Prostate gland (tissue), 2 donors: Measurements from ENCODE around the gene MBP. TPM values are rescaled to one million over a fixed set of nuclear protein-coding genes. Genes with fewer than 3 reads are reported as not detected.

Experiments used
- DNase-seq: peaks from one replicate; pipeline ENCODE4 v3.0.0-alpha.2; 2019; ENCODE audit warnings: low spot score
- H3K27ac ChIP-seq, 2 donors: fragments of 200-600 bp; sonication (generic); 2 replicates each; pipeline ENCODE4 v1.5.1; 2017 to 2019
- H3K27me3 ChIP-seq: fragments of 200-600 bp; sonication (generic); replicated peaks from 2 replicates; pipeline ENCODE4 v1.5.1; 2019; ENCODE audit not compliant: insufficient read depth
- H3K36me3 ChIP-seq, 2 donors: fragments of 200-600 bp; sonication (generic); 1 replicate in 1 of 2; 2 replicates in 1 of 2; pipeline versions ENCODE4 v1.5.1 to v1.8.1; 2017 to 2019
- H3K4me1 ChIP-seq: fragments of 200-600 bp; sonication (generic); replicated peaks from 2 replicates; pipeline ENCODE4 v1.5.1; 2019
- H3K4me3 ChIP-seq, 2 donors: fragments of 200-600 bp; sonication (generic); 2 replicates each; pipeline ENCODE4 v1.5.1; 2017 to 2019
- H3K9me3 ChIP-seq: fragments of 200-600 bp; sonication (generic); 2 replicates; pipeline ENCODE4 v1.5.1; 2017
- POLR2A ChIP-seq: fragments of 450-650 bp; IDR thresholded peaks from one replicate; pipeline ENCODE4 v1.6.1; 2016; ENCODE audit warnings: antibody characterized with exemption, mild to moderate bottlenecking
- POLR2AphosphoS5 ChIP-seq: sonication (generic); formaldehyde crosslinking; IDR thresholded peaks from one replicate; pipeline ENCODE4 v1.6.1; 2017; ENCODE audit warnings: antibody characterized with exemption
- WGBS: methylation state at CpG from one replicate; pipeline ENCODE4 v1.1.5; 2018; 5-methylcytosine and 5-hydroxymethylcytosine counted together
- intact Hi-C: fragments of 100-400 bp; cut with DNase I; formaldehyde crosslinking; loops from one replicate; pipeline ENCODE4 v1.14.2; 2022
- total RNA-seq, 2 donors: library from RNA; depleted of rRNA; stranded (reverse); fragments of >200 nt; gene quantifications; one replicate each; pipeline ENCODE4 v1.1.0, GENCODE V29; 2016
- TF ChIP-seq, protein P1 (sequence below), 4 experiments: fragments of 200-600 bp in 2 of 4; fragments of 450-650 bp in 2 of 4; sonication (generic) in 2 of 4; IDR thresholded peaks; 1 replicate in 3 of 4; 2 replicates in 1 of 4; pipeline ENCODE4 v1.5.1; 2016 to 2019; ENCODE audit warnings: antibody characterized with exemption in 4 of 4, mild to moderate bottlenecking in 2 of 4, moderate library complexity in 2 of 4

MBP gene
- total RNA-seq, 2 donors from 2014 or later = 19.8 to 43.5 TPM

DNA sequence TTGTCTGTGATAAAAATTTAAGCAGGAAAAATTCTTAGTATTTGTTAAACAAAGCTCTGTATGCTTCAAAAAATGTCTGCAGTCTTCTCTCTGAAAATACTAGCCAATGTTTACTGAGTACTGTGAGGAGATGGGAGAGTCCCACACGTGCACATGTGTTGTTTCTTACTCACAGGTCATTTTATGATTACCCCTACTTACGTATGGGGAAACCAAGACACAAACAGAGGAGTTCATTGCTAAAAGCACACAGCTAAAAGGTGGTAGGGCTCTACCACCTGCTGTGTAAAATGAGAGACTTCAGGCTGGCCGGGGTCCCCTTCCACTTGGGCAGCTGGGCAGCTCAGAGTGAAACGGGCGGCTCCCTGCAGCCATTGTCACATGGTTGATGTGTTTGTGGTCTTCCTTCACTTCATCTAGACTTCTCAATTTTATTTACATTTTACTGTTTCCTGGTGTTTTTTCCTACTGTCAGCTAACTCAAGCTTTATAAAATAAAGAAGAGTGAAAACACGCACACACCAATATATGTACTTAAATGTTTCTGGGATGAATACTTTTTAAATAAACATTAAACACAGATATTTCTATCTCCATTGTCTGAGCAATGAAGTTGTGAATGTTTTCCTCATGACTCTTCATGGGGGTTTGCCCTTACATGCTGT is 71.2 kb downstream of the MBP start:
- H3K4me3 ChIP-seq = no peak overlapping the region
- no peaks in the 10 kb centered on the region for H3K9me3 ChIP-seq
- no peaks in the 10 kb centered on the region for H3K36me3 ChIP-seq
- H3K4me1 ChIP-seq = no peaks in the 10 kb centered on the region
- no peak overlapping the region for H3K27ac ChIP-seq
- no peaks in the 10 kb centered on the region for H3K27me3 ChIP-seq
- intact Hi-C loops = no loop called here
- TF ChIP-seq POLR2A (no peak), POLR2AphosphoS5 (no peak)
- TF ChIP-seq, protein P1, sequence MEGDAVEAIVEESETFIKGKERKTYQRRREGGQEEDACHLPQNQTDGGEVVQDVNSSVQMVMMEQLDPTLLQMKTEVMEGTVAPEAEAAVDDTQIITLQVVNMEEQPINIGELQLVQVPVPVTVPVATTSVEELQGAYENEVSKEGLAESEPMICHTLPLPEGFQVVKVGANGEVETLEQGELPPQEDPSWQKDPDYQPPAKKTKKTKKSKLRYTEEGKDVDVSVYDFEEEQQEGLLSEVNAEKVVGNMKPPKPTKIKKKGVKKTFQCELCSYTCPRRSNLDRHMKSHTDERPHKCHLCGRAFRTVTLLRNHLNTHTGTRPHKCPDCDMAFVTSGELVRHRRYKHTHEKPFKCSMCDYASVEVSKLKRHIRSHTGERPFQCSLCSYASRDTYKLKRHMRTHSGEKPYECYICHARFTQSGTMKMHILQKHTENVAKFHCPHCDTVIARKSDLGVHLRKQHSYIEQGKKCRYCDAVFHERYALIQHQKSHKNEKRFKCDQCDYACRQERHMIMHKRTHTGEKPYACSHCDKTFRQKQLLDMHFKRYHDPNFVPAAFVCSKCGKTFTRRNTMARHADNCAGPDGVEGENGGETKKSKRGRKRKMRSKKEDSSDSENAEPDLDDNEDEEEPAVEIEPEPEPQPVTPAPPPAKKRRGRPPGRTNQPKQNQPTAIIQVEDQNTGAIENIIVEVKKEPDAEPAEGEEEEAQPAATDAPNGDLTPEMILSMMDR (IDR thresholded peaks at IDR 0.05) = no peak
- no peak for DNase-seq
- WGBS = 80% methylated on average over 6 of the region's 6 CpGs

DNA sequence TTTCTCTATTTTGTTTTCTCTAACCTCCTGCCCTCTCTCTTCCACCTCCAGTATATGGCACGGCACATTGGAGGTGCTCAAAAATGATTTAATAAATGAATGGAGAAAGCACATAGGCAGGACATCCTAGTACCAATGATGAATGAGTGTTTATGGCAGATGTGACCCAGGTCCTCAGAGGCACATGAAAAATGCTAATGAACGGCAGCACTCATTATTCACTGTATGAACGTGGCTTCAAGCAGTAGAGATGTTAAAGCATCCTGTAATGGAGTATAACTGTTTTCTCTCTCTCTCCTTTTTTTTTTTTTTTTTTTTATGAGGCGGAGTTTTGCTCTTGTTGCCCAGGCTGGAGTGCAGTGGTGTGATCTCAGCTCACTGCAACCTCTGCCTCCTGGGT is 72.4 kb downstream of the MBP start:
- Histone ChIP-seq H3K36me3 (no peaks in the 10 kb centered on the region), H3K4me3 (no peak overlapping the region), H3K27ac (no peak overlapping the region), H3K9me3 (no peaks in the 10 kb centered on the region), H3K27me3 (no peaks in the 10 kb centered on the region), H3K4me1 (no peaks in the 10 kb centered on the region)
- intact Hi-C loops = no loop called here
- DNase-seq = no peak
- TF ChIP-seq, protein P1 (IDR thresholded peaks at IDR 0.05) = no peak
- no peak for TF ChIP-seq POLR2AphosphoS5
- no peak for TF ChIP-seq POLR2A
- 88% methylated on average over 4 of the region's 4 CpGs for WGBS

DNA sequence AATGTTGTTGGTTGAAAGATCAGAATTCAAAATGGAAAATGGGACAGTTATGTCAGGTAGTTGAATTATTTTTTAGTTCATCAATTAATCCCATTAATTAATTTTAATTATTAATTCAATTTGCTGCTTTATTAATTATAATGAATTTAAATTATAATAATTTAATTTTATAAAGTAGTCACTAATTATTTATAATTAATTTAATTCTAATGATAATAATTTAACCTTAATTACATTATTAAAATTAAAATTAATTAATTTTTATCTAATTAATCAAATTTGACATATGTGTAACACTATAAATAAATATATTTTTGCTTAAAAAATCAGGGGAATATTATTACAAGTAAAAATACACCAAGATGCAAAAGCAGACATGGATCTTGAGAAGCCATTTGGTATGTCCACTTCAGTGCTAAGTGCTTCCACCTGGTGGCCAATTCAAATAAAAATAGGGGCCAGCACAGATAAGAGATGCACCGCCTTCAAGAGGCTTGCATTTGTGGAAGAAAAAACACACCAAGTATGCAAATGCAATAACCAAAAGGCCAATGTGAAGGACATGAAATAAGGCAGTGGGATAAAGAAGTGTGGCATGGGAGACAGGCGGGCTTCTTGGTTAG is 73.2 kb downstream of the MBP start:
- Histone ChIP-seq H3K4me1 (no peaks in the 10 kb centered on the region), H3K9me3 (no peaks in the 10 kb centered on the region), H3K4me3 (no peak overlapping the region), H3K27ac (no peak overlapping the region), H3K36me3 (no peaks in the 10 kb centered on the region), H3K27me3 (no peaks in the 10 kb centered on the region)
- no peak for TF ChIP-seq POLR2AphosphoS5
- no peak for TF ChIP-seq POLR2A
- TF ChIP-seq, protein P1 (IDR thresholded peaks at IDR 0.05) = peak in 3 of 4 experiments; percentile 36 to 43 (median 38)
- 92% methylated on average over 2 of the region's 2 CpGs for WGBS
- DNase-seq = no peak
- intact Hi-C loops = loop anchor here (5.0 kb wide), 2 partner anchors 57 to 148 kb away; no protein-coding TSS in a partner anchor

DNA sequence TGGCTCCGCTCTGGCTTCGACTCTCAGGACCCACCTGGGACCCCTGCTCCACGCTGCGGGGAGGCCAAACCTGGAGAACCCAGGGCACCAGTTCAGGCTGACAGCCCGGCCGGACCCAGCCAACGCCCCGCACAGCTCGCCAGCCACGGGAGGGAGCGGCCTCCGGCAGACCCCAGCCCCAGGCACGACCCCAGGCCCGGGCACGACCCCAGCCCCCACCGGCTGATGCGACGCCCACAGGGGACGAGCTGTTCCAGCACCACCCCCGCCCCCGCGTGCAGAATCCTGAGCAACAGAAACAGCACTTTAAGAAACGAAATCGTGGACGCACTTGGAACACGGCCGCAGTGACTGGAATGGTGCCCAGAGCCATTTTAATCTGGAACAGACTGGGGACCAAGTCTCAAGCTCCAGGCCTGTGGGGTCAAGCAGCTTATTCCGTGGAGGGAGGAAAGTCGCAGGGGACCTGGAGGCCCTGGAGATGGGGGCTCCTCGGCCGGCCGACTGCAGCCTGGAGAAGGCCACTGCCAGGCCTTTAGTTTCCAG is 74.2 kb downstream of the MBP start:
- Histone ChIP-seq H3K9me3 (no peaks in the 10 kb centered on the region), H3K27me3 (no peaks in the 10 kb centered on the region), H3K36me3 (no peaks in the 10 kb centered on the region), H3K4me1 (no peaks in the 10 kb centered on the region), H3K4me3 (peak overlapping the region in 1 of 2 donors; percentile 2), H3K27ac (peak overlapping the region; percentile 27 to 42)
- intact Hi-C loops = loop anchor here (5.0 kb wide), 2 partner anchors 56 to 149 kb away; no protein-coding TSS in a partner anchor
- WGBS = 79% methylated on average over 32 of the region's 32 CpGs
- DNase-seq = no peak
- TF ChIP-seq POLR2A (no peak), POLR2AphosphoS5 (no peak)
- TF ChIP-seq, protein P1 (IDR thresholded peaks at IDR 0.05) = no peak
